ENCODE results near the gene CC2D2B.

- TF ChIP-seq CTCF (conservative IDR thresholded peaks at IDR 0.05; ENCODE audit: low read depth in 2 of 2) (no peak), REST (IDR thresholded peaks at IDR 0.05; ENCODE audit: unreplicated experiment) (no peak), POLR2AphosphoS5 (IDR thresholded peaks at IDR 0.05; ENCODE audit: low read depth) (no peak), ZNF331 (CRISPR knock-in tag; IDR thresholded peaks at IDR 0.05; ENCODE audit: low read depth) (no peak), JUNB (IDR thresholded peaks at IDR 0.05; ENCODE audit: unreplicated experiment) (no peak), EZH2 (IDR thresholded peaks at IDR 0.05; ENCODE audit: low read depth, unreplicated experiment) (no peak), EZH2phosphoT487 (IDR thresholded peaks at IDR 0.05; ENCODE audit: unreplicated experiment) (no peak), CREB1 (CRISPR knock-in tag; IDR thresholded peaks at IDR 0.05; ENCODE audit: low read depth) (no peak), ZNF114 (CRISPR knock-in tag; IDR thresholded peaks at IDR 0.05) (no peak), ZNF462 (CRISPR knock-in tag; IDR thresholded peaks at IDR 0.05) (no peak), NANOG (IDR thresholded peaks at IDR 0.05; ENCODE audit: borderline replicate concordance) (no peak), STAT1 (IDR thresholded peaks at IDR 0.05; ENCODE audit: unreplicated experiment) (no peak), ETS1 (IDR thresholded peaks at IDR 0.05) (no peak)
Measured at GRCh38 chr10:96072674-96073073, 164.9 kb downstream of the CC2D2B start.

Measured in GM23338 (cell line).